GM21825 (cell line): ENCODE measurements around the gene RBM42.
"Not testable (repeated sequence)": the region's sequence is repeated elsewhere in the genome, so short reads cannot be mapped to it uniquely, and the experiment has no call there.

Source experiments
- ATAC-seq: cut with Tn5 transposase; IDR thresholded peaks from one replicate; pipeline ENCODE4 v1.9.1; 2021; ENCODE audit warnings: mild to moderate bottlenecking, moderate library complexity; ENCODE audit not compliant: unreplicated experiment

The RBM42 gene

DNA sequence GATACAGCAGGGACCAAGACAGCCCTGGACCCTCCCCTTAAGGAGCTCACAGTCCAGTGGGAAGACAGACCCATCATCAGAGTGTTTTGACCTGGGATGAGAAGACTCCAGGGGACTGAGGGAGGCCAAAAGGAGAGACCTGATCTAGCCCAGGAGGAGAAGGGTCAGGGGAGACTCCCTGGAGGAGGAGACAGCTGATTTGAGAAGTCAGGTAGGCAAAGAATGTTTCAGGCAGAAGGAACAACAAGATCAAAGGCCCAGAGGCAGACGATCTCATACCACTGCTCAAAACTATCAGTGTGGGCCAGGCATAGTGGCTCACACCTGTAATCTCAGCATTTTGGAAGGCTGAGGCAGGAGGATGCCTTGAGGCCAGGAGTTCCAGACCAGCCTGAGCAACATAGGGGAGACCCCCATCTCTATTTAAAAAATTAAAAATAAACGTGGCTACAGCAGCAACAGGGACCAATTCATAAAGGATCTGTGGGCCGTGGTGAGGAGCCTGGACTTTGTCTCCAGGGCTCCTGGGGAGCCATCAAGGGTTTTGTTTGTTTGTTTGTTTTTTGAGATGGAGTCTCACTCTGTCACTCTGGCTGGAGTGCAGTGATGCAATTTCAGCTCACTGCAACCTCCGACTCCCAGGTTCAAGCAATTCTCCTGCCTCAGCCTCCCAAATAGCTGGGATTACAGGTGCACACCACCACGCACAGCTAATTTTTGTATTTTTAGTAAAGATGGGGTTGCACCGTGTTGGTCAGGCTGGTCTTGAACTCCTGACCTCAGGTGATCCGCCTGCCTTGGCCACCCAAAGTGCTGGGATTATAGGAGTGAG, 17.1 kb downstream of the RBM42 start:
- no peak for ATAC-seq

DNA sequence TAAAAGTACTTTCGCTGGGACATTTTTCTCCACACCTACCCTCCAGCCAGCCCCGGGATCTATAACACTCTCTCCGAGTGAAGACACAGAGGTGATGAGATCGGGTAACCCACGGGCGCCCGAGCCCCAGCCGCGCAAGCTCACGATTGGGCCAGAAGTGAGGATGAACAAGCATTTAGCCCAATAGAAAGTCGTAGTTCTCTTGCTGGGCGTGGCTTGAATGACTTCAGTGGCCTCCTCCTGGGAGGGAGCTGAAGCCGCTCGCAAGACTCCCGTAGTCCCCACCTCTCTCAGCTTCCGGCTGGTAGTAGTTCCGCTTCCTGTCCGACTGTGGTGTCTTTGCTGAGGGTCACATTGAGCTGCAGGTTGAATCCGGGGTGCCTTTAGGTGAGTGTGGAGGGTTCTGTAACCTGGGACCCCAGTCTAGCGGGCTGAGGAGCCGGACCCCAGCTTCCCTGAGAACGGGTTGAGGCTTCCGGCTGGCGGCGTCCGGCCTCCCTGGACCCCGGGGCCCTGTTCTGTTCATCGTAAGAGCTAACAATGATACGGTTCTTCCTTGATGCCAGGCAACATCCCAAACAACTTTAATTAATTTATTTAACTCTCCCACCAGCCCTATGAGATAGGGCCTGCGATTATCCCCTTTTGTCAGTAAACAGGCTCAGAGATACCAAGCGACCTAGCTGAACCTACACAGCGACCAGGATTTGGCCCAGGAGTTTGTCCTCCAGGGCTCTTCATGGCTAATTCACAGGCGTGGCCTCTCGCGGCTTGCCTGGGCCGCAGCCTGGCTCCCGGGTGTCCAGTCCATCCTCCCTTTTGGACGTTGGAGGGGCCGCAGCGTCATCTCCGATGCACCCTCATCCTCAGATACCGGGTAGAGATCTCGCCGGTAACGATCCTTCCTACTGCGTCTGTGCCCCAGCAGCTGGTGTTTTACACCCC, 19.5 kb downstream of the RBM42 start, which contains the start of gene COX6B1:
Gene COX6B1, plus strand, starts transcription at position 307 of the 945 bp plus-strand sequence. CDS start 2,921 bp downstream, outside the sequence.
- peak; percentile 45 for ATAC-seq

DNA sequence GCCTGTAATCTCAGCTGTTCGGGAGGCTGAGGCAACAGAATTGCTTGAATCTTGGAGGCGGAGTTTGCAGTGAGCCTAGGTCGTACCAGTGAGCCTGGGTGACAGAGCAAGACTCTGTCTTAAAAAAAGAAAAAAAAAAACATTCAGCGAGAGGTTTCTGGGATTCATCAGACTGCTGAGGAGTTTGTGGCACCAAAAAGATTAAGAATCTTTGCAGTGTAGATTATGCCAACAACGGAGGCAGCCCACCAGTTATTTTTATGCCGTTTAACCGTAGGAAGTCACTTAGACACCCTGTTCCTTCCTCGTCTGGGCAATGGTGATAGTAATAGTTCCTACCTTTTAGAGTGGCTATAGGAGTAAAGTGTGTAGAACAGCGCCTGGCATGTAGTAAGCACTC, 21.7 kb downstream of the RBM42 start:
- no peak for ATAC-seq

DNA sequence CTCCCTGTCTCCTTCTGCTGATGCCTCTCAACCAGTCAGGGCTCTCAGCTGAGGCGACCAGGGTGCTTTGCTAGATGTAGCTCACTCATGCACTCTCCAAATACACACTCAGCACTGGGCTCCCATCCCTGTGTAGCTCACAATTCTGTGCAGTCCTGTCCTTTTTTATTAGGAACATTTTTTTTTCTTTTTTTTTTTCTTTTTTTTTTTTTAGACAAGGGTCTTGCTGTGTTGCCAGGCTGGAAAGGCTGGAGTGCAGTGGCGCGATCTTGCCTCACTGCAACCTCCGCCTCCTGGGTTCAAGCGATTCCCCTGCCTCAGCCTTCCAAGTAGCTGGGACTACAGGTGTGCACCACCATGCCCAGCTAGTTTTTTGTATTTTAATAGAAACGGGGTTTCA, 26.0 kb downstream of the RBM42 start:
- ATAC-seq = not testable (repeated sequence)

DNA sequence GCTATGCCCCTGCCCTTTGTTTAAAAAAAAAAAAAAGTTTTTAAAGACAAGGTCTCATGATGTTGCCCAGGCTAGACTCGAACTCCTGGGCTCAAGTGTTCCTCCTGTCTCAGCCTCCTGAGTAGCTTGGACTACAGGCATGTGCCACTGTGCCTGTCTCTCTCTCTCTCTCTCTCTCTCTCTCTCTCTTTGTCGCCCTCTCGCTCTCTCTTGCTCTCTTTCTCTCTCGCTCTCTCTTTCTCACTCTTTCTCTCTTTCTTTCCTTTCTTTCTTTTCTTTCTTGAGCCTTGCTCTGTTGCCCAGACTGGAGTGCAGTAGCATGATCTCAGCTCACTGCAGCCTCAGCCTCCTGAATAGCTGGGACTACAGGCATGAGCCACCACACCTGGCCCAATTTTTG, 26.8 kb downstream of the RBM42 start:
- no peak for ATAC-seq

DNA sequence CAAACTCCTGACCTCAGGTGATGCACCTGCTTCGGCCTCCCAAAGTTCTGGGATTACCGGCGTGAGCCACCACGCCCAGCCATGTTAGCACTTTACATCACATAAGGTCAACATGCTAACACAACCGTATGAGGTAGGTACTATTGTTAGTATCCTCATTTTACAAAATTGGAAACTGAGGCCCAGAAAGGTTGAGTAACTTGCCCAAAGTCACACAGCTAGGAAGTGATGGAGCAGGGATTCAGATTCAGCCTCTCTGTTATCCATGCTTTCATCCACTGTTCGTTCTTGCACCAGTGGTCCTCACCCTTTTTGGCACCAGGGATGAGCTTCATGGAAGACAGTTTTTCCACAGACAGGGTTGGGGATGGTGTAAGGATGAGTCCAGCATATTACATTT, 27.9 kb downstream of the RBM42 start:
- ATAC-seq = no peak

DNA sequence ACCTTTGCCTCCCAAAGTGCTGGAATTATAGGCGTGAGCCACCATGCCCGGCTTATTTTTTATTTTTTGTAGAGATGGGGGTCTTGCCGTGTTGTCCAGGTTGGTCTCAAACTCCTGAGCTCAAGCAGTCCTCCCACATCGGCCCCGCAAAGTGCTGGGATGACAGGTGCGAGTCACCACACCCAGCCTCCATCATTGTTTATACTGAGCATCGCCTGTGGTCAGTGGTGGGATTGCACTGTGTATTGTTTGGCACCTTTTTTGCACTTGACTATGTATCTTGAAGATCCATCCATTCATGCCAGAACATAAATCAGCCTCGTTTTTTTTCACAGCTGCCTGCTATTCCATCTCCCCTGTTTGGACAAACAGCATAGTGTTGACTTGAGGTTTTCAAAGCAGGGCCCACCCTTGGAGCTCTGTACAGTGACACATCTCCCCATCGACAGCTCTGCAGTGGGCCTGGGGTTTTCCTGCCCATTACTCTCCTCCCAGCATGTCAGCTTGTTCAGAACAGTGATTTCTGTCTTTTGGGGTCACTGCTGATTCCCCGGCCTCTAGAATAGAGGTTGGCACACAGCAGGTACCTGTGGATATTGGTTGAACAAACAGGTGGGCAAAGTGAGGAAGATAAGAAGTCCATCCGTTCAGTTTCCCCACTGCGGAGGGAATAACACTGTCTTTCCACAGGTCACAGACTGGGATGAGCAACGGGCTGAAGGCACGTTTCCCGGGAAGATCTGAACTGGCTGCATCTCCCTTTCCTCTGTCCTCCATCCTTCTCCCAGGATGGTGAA, 29.3 kb downstream of the RBM42 start:
- no peak for ATAC-seq

DNA sequence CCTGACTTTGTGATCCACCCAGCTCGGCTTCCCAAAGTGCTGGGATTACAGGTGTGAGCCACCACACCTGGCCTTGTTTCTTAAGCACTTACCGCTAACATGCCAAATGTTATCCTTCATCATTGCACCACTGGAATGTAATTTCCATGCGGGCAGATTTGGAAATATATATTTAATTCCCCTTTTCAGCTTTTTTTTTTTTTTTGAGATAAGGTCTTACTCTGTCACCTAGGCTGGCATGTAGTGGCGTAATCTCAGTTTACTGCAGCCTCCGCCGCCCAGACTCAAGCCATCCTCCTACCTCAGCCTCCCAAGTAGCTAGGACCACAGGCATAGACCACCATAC, 33.1 kb downstream of the RBM42 start:
- no peak for ATAC-seq

DNA sequence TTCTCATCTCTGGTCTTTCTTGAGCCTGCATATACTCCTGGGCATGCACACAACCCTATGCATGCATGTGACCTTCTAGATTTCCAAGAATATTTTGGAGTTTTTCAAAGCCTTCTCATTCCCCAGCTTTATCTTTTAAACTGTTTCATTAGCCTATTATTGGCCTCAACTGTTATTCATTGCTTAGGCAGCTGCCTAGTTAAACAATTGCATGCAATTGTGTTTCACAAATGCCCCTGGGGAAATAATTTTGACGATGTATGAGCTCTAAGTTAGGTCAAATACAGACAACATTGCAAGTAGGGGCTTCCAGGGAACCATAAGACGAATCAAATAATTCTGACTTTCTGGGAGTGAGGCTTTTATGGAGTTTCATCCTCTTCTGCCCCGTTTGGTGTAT, 35.1 kb downstream of the RBM42 start:
- ATAC-seq = no peak

DNA sequence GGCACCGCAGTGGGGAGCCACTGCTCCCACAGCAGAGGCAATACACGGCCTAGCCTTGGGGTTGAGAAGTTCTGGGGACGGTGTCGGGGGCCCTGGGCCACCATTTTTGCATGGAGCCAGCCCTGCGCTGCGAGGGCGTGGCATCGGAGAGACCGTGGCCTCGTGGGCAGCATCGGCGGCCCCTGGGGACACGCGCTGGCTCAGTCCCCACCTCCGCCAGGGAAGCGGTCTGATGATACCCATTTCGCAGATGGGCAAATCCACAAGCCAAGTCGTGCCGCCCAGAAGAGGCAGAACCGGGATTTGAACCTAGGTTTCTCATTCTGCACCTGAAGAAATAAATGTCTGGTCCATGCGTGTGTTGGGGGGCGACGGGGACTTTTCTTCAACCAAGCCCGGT, 36.3 kb downstream of the RBM42 start:
- no peak for ATAC-seq

DNA sequence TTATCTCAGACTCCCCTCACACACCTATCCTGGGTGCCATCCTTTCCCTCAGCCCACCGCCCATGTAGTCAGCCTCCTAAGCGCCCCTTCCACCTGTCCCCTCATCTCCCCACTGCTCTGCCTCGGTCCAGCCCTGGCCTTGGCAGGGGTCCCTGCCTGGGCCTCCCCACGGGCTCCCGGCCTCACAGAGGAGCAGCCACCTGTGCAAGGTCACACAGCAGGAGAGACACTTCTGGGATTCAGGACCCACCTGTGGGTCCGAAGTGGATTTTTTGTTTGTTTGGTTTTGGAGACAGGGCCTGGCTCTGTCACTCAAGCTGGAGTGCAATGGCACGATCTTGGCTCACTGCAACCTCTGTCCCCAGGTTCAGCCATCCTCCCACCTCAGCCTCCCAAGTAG, 36.8 kb downstream of the RBM42 start:
- no peak for ATAC-seq

DNA sequence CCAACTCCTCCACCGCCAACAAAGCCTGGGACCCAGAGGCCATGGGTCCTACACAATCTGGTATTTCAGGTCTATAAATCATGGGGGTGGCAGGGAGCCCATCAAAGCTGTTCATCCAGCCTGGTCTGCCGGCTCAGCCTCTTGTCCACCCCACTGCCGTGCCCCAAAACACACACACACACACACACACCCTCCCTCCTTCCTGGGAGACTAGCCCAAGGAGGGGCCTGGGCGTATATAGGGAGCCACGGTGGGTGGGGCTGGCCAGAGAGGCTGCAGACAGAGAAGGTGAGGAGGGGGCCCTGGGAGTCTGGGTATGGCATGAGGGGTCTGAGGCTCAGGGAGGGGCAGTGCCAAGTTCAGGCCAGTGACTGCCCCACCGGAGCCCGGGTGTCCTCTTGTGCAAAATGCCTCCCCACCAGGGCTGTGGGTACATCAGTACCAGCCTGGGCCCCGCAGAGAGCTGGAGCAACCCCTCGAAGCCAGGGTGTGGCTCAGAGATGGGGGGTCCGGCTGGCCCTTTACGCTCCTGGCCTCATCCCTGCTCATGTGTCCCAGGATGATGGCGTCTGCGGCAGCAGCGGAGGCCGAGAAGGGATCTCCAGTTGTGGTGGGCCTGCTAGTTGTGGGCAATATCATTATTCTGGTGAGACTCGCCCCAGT, 37.5 kb downstream of the RBM42 start, which contains the start of gene UPK1A:
Gene UPK1A, plus strand, starts transcription at position 267 of the 663 bp plus-strand sequence. Its CDS starts 296 bp downstream, at position 563.
- no peak for ATAC-seq

DNA sequence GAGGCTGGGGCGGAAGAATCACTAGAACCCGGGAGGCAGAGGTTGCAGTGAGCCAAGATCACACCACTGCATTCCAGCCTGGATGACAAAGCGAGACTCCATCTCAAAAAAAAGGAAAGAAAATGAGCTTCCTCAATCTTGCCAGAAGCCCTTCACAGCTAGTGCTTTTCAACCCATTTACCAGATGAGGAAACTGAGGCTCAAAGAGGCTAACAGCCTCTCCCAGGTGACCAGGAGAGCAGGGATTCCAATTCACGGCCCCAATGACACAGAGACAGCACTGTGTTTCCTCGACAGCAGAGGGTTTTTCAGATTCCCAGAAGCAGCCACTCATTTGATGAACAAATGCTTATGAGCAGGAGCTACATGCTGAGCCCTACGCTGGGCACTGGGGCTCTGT, 40.7 kb downstream of the RBM42 start:
- ATAC-seq = no peak

DNA sequence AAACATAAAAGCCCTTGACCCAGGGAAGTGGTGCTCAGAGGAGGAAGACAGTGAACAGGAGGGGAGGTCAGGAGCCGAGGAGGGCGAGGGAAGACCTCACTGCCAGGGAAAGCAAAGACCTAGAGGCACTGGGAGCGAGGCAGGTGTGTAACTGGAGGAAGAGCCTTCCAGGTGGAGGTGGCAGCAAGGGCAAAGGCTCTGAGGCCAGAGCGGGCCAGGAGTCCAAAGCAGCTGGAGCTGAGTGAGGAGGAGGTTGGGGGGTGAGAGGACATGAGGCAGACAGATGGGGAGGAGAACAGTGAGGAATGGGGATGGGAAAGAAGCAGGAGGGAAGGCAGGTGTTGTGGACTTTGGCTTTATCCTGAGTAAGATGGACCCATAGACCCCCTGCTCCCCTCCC, 41.1 kb downstream of the RBM42 start:
- no peak for ATAC-seq

DNA sequence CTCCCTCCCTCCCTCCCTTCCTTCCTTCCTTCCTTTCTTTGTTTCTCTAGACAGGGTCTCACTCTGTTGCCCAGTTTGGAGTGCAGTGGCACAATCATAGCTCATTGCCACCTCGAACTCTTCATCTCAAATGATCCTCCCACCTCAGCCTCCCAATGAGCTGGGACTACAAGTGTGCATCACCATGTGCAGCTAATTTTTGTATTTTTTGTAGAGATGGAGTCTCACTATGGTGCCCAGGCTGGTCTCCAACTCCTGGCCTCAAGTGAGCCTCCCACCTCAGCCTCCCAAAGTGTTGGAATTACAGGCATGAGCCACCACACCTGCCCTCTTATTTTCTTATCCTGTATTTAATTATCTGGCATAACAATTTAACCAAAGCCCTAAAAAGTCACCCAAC, 41.9 kb downstream of the RBM42 start:
- ATAC-seq = no peak

DNA sequence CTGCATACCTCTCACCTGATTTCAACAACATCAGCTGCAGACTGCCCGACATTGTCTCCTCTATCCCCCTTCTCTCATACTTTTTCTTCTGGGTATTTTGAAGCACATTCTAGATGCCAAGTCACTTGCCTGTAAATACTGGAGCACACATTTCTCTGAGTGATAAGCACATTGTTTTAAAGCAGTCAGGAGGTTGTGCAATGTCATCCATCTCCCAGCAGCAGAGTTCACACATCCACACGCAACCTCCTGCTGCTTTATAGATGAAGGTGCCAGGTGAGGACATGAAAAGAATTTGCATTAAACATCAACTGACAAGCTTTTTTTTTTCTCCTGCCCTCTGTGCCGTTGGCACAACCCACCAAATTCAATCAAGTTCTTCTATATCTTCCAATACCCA, 43.0 kb downstream of the RBM42 start:
- no peak for ATAC-seq

DNA sequence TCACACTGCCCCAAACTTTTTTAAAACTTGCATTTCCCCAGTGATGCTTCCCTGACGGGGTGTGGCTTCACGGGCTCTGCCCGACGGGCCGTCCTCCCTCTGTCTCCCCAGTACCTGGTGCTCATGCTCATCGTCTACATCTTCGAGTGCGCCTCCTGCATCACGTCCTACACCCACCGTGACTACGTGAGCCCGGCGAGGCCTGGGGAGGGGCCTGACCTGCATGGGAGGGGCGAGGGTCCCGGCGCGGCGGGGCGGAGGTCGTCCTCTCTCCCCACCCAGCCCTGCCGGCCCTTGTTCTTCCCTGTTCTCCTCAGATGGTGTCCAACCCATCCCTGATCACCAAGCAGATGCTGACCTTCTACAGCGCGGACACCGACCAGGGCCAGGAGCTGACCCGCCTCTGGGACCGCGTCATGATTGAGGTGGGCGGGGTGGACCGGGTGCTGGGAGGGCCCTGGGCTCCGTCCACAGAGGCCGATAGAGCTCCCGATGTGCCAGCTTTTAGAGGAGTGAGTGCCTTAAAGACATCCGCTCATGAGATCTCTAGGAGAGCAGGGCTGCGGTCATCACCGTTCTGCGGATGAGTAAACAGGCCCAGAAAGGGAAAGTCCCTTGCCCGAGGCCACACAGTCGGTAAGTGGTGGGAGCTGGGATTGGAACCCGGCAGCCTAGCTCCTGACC, 44.4 kb downstream of the RBM42 start:
- ATAC-seq = no peak

DNA sequence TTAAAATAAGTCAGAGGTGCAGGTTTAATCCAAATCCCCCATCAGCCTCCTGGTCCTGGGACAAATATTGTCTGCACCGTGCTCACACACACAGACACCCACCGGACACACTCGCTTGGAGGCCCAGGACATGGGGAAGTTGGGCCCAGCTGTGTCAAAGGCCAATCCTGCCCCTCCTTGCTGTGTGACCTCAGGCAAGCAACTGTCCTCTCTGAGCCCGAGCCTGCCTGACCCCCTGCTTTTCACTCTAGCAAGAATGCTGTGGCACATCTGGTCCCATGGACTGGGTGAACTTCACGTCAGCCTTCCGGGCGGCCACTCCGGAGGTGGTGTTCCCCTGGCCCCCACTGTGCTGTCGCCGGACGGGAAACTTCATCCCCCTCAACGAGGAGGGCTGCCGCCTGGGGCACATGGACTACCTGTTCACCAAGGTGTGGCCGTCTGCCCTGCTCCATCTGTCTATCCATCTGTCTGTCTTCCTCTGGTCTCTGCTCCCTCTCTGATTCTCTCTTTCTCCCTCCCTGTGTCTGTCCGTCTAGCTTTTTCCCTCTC, 46.8 kb downstream of the RBM42 start:
- no peak for ATAC-seq
